ENCODE results near the gene ITGB4.

DNA sequence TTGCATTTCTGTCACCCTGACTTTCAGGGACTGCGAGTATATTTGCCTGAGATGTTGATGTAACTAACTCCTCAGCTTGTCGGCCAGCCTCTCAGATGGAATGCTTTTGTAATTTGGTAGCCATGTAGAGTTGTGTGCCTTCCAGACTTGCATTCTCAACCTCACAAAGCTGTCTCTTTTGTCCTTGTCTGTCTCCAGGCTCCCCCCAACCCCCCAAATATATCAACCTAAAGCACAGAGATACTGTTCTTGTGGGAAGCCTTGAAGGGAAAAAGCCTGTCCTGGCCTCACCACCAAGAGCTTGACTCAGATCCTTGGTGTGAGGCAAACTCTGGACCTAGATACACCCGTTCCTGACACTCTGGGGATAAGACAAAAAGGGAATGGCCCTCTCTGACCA lies 35.8 kb upstream of the ITGB4 start:
- no peak for TF ChIP-seq POLR2AphosphoS5 (IDR thresholded peaks at IDR 0.05)
- no peak for TF ChIP-seq CTCF (IDR thresholded peaks at IDR 0.05)
- no peak for TF ChIP-seq POLR2A (IDR thresholded peaks at IDR 0.05; ENCODE audit: low read depth)
- TF ChIP-seq EP300 (IDR thresholded peaks at IDR 0.05) = no peak

Measured in esophagus muscularis mucosa (tissue), 4 donors.